ENCODE results near the gene MTCL1.

Gene MTCL1

GRCh38 chr18:8705238-8705960 lies at the start of gene MTCL1:
Gene MTCL1, plus strand, starts transcription at chr18:8705556. Its CDS starts 105 bp downstream, at chr18:8705661.
- peak; percentile 58 for DNase-seq

DNA sequence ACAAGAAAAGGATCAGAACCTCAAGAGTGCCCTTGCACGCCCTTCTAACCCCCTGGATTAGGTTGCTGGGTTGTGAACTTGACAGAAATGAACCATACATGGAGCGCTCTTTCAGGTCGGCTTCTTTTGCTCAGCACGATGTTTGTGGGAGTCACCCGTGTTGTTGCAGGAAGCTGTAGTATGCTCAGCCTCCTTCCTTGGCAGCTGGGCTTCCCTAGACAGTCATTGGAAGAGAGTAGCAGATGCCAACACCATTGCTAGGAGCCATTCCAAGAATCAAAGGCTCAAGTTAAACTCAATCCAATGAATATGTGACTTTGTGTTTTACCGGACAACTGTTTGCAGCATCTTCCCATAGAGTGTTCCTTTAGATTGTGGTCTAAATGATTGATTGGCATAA lies 49.1 kb upstream of the MTCL1 start:
- peak; percentile 17 for DNase-seq

DNA sequence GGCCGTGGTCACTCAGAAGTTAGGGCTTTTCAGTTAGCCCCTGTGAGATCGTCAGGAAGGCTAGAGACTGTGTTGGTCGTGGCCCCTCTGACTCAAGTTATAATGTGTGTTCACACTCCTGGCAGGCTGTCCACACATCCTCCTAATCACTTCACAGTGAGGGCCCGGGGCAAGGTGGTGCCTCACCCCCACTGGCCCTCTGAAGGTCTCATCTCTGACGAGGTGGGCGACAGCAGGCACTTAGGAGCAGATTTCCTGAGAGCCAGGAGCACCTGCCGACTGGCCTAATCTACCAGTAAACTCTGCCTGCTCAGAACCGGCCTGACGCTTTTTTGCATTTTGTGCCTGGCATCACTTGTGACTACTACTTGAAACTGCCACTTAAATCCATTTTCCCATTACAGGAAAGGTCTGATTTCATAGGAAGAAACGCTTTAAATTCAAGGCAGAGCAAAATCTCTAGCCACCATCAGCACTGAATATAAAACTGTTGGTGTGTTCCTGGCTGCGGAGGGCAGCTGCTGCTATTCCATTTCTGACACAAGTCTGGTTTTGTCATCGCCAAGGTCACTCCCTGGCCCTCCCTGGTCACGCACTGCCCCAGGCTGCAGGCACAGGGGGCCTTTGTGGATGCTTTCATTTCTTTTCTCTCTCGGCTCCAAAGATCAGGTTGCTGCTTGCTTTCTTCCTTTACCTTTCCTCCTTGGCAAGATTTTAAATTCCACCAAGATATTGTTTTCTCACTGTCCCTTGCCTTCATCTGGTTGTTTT lies 48.1 kb upstream of the MTCL1 start:
- no peak for DNase-seq

DNA sequence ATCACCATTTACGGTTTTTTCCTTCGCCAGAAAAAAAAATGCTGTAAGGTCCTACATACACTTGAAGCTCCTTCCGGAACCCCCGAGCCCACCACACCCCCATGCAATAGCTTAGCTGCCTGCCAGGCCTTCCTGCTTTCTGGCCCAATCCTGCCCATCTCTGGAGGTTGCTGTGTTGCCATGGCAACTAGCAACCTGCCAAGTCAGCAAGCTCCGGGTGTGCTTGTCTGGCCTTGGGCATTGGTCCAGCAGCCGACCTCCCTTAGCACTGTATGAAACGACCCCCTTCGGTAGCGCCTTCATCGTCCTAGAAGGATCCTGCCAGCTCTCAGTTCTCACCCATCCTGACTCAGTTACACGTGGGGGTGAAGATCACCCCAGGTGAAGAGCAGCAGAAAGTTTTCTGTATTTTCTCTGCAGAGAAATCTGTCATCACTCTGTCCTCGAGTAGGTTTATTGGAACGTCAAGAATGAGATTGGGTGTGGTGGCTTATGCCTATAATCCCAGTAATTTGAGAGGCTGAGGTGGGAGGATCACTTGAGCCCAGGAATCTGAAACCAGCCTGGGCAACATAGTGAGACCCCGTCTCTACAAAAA lies 47.4 kb upstream of the MTCL1 start:
- DNase-seq, result peak; percentile 75

- no peak for DNase-seq
These were observed 46.4 kb upstream of the MTCL1 start for GRCh38 chr18:8658858-8659485.

DNA sequence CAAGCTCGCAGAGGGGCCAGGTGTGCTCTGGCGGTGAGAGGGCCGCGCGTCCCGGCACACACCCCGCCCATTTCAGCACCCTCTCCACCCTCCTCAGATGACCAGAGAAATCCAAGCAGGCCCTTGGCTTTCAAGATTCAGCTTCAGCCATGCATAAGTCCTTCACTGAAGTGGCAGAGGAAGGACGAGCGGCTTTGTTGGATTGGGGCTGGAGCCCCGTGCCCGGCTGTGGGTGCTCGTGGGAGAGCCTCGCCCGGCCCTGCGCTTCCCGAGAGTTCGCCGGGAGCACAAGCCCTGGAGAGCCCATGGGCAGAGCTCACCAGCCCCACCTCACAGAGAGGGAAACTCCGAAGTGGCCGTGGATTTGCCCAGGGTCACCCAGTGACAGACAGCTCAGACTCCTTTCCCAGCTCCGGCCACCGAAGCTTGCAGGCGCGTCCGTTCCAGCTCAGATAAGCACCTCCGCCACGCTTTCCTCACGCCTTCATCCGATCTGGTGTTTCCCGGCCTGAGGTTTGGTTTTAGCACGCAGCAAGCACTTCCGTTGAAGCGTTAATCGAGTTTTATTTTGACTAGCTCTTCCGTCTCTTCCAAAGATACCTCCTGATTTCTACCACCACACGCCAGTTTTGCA lies 45.6 kb upstream of the MTCL1 start:
- no peak for DNase-seq

GRCh38 chr18:8660316-8660715 lies 45.0 kb upstream of the MTCL1 start:
- no peak for DNase-seq

GRCh38 chr18:8661754-8662559 lies 43.4 kb upstream of the MTCL1 start:
- peak; percentile 37 for DNase-seq

DNA sequence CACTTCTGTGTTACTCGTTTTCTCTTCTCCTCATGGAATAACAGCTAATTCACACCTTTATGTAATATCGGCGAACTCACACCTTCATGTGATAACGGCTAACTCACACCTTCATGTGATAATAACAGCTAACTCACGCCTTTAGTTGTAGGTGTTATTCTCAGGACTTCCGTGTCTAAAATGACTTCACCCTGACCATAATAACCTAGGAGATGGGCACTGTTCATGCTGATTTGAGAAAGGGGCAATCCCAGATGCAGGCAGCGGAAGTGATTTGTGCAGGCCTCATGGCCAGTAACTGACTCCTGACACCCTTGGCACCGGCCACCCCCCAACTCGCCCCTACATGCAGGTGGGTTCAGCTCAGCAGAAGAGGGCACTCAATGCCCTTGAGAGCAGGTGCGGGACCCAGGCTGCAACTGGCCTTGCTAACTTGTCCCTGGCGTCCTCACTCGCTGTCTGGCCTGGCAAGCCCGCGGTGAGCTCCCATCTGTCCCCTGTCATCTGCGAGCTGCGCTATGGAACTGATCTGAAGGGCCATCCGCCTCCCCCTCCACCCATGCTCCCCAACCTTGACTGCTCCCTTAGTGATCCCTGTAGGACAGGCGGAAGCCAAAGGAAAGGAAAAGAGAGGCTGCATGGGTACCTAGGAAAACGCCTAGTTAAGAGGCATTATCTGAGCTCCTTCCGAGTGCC lies 42.6 kb upstream of the MTCL1 start:
- DNase-seq, result no peak

DNA sequence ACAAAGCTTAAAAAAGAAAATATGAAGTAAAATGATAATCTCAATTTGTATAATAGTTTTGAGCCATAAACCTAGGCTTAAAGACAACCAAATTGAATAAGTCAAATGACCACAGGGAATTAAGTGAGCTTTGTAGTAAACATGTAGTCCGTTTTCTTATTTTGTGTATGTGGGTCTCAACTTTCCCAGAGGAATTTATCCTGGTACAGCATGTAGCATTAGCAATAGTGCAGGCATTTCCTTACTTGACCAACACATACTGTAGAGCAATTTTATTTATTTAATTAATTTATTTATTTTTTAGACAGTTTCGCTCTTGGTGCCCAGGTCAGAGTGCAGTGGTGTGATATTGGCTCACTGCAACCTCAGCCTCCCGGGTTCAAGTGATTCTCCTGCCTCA lies 37.5 kb upstream of the MTCL1 start:
- peak; percentile 34 for DNase-seq

DNA sequence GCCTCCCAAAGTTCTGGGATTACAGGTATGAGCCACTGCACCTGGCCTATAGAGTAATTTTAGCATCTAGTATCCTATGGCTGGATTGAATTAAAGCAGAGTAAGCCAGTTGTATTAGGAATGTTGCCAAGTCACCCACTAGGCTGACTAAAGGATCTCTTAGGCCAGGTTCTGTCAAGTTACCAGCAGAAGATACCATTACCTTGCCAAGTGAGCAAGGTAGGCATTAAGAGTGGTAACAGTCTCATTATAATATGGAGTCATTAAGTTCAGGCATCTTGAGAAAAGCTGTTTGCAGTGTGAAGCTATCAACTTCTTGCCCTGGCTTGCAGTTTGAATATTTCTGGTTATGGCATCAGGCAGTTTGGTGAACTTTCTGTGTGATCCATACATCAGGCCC lies 37.0 kb upstream of the MTCL1 start:
- no peak for DNase-seq

GRCh38 chr18:8669571-8669970 lies 35.8 kb upstream of the MTCL1 start:
- no peak for DNase-seq

DNA sequence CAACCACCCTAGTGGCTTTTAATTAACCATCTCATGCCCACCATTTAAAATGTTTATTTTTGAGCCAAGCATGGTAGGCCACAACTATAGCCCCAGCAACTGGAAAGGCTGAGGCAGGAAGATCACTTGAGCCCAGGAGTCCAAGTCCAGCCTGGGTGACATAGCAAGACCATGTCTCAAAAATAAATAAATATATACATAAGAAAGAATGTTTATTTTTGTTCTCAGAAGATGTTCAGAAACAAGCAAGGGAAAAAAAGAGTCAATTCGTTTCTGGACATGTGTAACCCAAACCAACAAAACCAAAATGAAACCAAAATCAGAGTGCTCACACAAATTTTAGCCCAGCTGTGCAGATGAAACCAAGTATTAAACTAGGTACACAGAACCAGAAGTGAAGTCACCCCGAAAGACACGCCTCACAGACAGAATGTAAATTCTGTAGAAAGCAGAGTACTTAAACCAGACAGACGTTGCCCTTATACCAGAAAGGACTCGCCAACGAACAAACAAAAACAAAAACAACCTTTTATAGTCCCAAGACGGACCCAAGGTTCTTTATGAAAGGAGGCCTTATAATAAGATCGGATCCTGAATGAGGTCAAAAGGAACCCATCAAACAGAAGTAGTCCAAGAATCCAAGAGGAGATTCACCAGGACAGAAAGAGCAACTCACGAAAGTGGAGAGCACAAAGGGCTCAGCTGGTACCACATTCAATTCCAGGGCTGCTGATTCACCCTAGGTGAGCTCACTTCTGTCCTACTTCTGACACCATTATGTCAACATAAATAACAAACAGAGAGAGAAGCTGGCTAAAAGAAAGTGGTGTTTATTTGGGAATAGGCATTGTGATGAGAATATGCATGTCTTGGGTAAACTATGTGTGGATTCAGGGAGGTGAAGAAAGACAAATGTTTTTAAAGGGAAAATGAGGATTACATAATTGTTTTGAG lies 31.8 kb upstream of the MTCL1 start:
- DNase-seq, result no peak

GRCh38 chr18:8675057-8675456 lies 30.3 kb upstream of the MTCL1 start:
- DNase-seq, result no peak

DNA sequence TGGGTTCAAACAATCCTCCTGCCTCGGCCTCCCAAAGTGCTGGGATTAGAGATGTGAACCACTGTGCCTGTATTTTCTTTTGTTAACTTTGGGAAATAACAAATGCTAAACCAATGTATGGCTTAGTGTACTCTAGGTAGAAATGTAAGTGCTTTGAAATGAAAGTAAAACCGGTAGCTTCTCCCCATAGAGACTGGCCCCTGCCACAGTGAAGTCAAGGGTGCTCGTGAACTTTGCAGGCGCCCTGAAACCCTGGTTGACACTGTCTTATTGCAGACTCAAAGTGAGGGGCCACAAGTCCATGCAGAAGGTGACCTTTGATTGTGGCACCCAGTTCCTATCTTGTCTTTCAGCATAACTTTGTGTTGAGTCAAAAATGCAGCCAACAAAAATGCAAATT lies 24.2 kb upstream of the MTCL1 start:
- no peak for DNase-seq

GRCh38 chr18:8684577-8684976 lies 20.8 kb upstream of the MTCL1 start:
- DNase-seq, result no peak

DNA sequence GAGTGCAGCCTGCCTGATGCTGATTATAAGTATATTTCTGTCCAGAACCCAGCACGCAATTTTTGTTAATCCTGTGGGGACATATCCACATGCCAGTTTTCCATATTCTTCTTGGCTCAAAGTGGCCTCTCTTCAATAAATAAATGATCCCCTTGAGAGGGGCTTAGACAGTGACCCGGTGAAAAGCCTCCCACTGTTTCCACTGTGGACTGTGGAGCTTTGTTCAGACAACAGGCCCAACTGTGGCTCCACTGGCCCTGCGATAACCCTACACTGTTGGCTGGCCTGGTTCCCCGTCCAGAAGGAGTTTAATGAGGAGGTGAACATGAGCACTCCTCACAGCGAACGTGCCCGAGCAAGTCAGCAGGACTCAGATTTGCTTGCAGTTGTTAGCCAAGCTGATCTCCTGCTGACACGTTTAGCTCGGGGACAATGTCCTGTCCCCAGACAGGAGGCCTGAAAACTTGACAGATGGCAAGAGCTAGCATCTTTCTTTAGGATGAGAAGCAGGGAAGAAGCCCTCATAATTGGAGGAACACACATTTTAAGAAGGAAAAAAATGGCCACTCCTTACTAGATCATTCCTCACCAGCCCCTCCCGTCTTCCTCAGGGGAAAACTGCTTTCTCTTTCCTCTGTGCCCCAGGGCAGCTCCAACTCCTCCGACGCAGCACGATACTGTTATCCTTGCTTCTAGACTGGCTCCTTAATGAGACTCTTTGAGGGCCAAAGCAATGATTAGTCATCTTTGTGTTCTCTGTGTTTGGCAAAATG lies 20.0 kb upstream of the MTCL1 start:
- no peak for DNase-seq

DNA sequence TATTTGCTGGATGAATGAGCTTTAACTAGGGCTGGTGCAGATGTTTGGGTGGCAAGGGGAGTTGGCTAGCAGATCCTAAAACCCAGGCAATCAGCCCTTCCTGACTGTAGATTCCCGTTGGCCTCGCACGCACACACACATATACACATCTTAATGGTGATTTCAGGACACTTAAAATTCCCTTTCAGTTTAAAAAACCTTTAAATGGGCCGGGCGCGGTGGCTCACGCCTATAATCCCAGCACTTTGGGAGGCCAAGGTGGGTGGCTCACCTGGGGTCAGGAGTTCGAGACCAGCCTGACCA lies 19.5 kb upstream of the MTCL1 start:
- DNase-seq, result no peak

DNA sequence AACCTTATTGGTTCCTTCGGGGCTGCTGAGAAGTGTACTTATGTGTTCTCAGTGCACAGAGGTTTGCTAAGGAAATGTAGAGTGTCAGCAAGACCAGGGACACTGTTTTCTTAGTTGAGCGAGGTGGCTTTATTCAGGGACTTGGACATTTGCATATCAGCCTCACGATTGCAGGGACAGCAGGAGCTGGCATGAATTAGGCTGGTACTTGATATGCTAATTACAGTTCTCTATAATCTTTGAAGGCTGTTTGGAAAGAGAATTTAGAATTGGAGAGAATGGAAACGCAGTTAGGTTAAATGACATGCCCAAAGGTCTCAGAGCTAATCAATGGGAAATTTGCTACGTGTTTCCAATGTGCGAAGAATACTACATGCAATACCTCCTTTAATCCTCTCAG lies 18.7 kb upstream of the MTCL1 start:
- DNase-seq, result no peak

Measured in fibroblast of upper back skin (primary cell).